ENCODE results near the gene NDST1. TPM values are rescaled to one million over a fixed set of nuclear protein-coding genes. Genes with fewer than 3 reads are reported as not detected.

Gene NDST1
- total and polyA plus RNA-seq, 10 of the 15 experiments (the other 5 are each of a cell fraction or from before 2014, with no cell fraction given), result 0.20 to 53.5 (median 12.9) TPM

DNA sequence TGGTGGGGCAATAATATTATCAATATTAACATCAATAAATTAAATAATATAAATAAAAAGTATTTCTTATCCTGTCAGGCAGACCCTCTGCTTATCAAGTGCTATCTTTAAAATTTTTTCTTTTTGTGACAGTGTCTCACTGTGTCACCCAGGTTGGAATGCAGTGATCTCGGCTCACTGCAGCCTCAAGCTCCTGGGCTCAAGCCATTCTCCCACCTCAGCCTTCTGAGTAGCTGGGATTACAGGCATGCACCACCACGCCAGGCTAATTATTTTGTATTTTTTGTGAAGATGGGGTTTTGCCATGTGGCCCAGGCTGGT lies 53.2 kb downstream of the NDST1 start:
- Histone ChIP-seq H3K79me2 (ENCODE audit: control insufficient read depth, insufficient read depth, low read length) (no peaks in the 10 kb centered on the region), H3K4me1 (ENCODE audit: control insufficient read depth, insufficient read depth, low read length) (peaks cover 14% of the 10 kb centered on the region), H2AFZ (ENCODE audit: control insufficient read depth, low read depth, low read length) (no peak overlapping the region), H4K20me1 (ENCODE audit: control insufficient read depth, insufficient read depth) (no peaks in the 10 kb centered on the region), H3K4me3 (no peak overlapping the region), H3K27me3 (replicated peaks in 1 of 2; ENCODE audit: control insufficient read depth in 2 of 2, insufficient read depth in 2 of 2, low read length in 1 of 2) (no peaks in the 10 kb centered on the region), H3K36me3 (ENCODE audit: control insufficient read depth in 2 of 2, insufficient read depth in 2 of 2, low read length in 1 of 2) (no peaks in the 10 kb centered on the region; a peak in 1 of 4 replicates), H3K9ac (ENCODE audit: control insufficient read depth, insufficient read depth, low read length) (no peak overlapping the region), H3K9me3 (replicated peaks; ENCODE audit: control insufficient read depth, insufficient read depth, low read length) (no peaks in the 10 kb centered on the region), H3K4me2 (ENCODE audit: control insufficient read depth, insufficient read depth) (no peak overlapping the region), H3K27ac (ENCODE audit: control insufficient read depth, insufficient read depth) (no peak overlapping the region)
- ChIA-PET SMC1A (ENCODE audit: uncharacterized antibody, unreplicated experiment) (interaction anchor here (0.9 to 8.2 kb wide), 23 partner anchors 8 to 604 kb away, joined by 3 to 61 read pairs (median 6); partner anchors contain the start of genes DCTN4, IRGM and RBM22), RAD21 (ENCODE audit: unreplicated experiment) (interaction anchor here (0.9 to 6.2 kb wide), 10 partner anchors 13 to 286 kb away, joined by 3 to 59 read pairs (median 6); partner anchors contain the start of genes IRGM and RBM22), CTCF (interaction anchor here (0.6 to 12.0 kb wide), 34 partner anchors 17 to 1145 kb away, joined by 3 to 236 read pairs (median 6); partner anchors contain the start of genes IRGM, MYOZ3, RBM22 and RPS14), POLR2A (interaction anchor here (1.5 to 2.4 kb wide), 2 partner anchors 140 to 285 kb away, joined by 4 to 8 read pairs; partner anchors contain the start of genes IRGM and RBM22)
- TF ChIP-seq, protein P1, sequence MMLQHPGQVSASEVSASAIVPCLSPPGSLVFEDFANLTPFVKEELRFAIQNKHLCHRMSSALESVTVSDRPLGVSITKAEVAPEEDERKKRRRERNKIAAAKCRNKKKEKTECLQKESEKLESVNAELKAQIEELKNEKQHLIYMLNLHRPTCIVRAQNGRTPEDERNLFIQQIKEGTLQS (IDR thresholded peaks at IDR 0.05; ENCODE audit: borderline replicate concordance, extremely low read depth, low read depth, low read length), result no peak
- TF ChIP-seq NR2F1 (conservative IDR thresholded peaks at IDR 0.05), result no peak
- DNase-seq (ENCODE audit: low read depth, low spot score) (no peak), FAIRE-seq (no peak), ATAC-seq (peak; percentile 9)
- BruUV-seq (replicated peaks), result no TSS peak
- intact Hi-C loops (cut with micrococcal nuclease; ENCODE audit: unreplicated experiment), result loop anchor here (1.0 to 5.0 kb wide), 5 partner anchors 95 to 604 kb away; partner anchors contain the start of genes RBM22 and SMIM3
- in situ Hi-C loops (cut with MboI), result loop anchor here (5.0 kb wide), 2 partner anchors 91 to 286 kb away; partner anchors contain the start of gene IRGM
- 50% methylated on average over 2 of the region's 2 CpGs for WGBS (ENCODE audit: insufficient coverage, insufficient replicate concordance, low lambda C conversion rate, missing lambda C conversion rate)

DNA sequence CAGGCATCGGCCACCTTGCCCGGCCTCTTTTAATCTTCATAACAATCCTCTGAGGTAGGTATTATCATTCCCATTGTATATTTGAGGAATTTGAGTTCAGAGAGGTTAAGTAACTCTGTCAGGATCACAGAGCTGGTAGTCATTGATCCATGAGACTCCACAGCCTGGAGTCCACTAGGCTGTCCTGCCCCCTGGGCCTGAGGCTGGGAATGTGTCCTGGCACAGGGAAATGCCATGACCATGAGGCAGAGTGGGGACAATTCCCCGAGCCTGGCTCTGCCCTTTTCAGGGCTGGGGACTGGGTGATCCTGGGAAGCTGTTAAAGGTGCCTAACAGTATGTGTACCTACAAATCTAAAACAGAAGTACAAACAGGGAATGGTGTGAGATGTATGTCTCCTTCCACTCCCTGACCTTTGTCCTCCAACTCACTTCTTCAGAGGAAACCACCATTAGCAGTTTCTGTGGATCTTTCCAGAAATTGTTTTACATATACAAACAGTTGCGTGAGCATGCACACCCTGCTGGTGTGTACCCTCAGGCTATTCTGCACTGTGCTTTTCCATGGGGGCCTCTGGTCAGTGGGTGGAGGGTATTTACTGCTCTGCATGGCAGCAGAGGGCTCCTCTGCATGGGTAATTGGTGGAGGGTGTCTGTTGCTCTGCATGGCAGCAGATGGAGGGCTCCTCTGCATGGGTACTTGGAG lies 53.8 kb downstream of the NDST1 start:
- WGBS (ENCODE audit: insufficient coverage, insufficient replicate concordance, low lambda C conversion rate, missing lambda C conversion rate), result 54% methylated on average over 4 of the region's 4 CpGs
- no peaks in the 10 kb centered on the region for H3K9me3 ChIP-seq (replicated peaks; ENCODE audit: control insufficient read depth, insufficient read depth, low read length)
- no peak overlapping the region for H3K9ac ChIP-seq (ENCODE audit: control insufficient read depth, insufficient read depth, low read length)
- no peaks in the 10 kb centered on the region for H3K27me3 ChIP-seq (replicated peaks in 1 of 2; ENCODE audit: control insufficient read depth in 2 of 2, insufficient read depth in 2 of 2, low read length in 1 of 2)
- in situ Hi-C loops (cut with MboI) (loop anchor here (5.0 kb wide), 2 partner anchors 91 to 286 kb away; partner anchors contain the start of gene IRGM), intact Hi-C loops (cut with micrococcal nuclease; ENCODE audit: unreplicated experiment) (loop anchor here (1.0 to 5.0 kb wide), 6 partner anchors 95 to 603 kb away; partner anchors contain the start of genes RBM22 and SMIM3)
- no peak for DNase-seq (ENCODE audit: low read depth, low spot score)
- H4K20me1 ChIP-seq (ENCODE audit: control insufficient read depth, insufficient read depth), result no peaks in the 10 kb centered on the region
- CTCF ChIA-PET, result interaction anchor here (0.6 to 12.0 kb wide), 27 partner anchors 13 to 936 kb away, joined by 3 to 236 read pairs (median 6); partner anchors contain the start of genes IRGM, MYOZ3, RBM22 and SMIM3
- no TSS peak for BruUV-seq (replicated peaks)
- no peak overlapping the region for H3K4me2 ChIP-seq (ENCODE audit: control insufficient read depth, insufficient read depth)
- no peaks in the 10 kb centered on the region for H3K36me3 ChIP-seq (ENCODE audit: control insufficient read depth in 2 of 2, insufficient read depth in 2 of 2, low read length in 1 of 2)
- H2AFZ ChIP-seq (ENCODE audit: control insufficient read depth, low read depth, low read length), result no peak overlapping the region
- ATAC-seq, result no peak
- FAIRE-seq, result no peak
- no peaks in the 10 kb centered on the region for H3K79me2 ChIP-seq (ENCODE audit: control insufficient read depth, insufficient read depth, low read length)
- POLR2A ChIA-PET, result interaction anchor here (0.5 to 2.4 kb wide), 2 partner anchors 11 to 285 kb away, joined by 3 to 8 read pairs; partner anchors contain the start of gene IRGM
- no peak overlapping the region for H3K4me3 ChIP-seq
- H3K27ac ChIP-seq (ENCODE audit: control insufficient read depth, insufficient read depth), result no peak overlapping the region
- H3K4me1 ChIP-seq (ENCODE audit: control insufficient read depth, insufficient read depth, low read length), result peaks cover 9% of the 10 kb centered on the region
- RAD21 ChIA-PET (ENCODE audit: unreplicated experiment), result interaction anchor here (0.7 to 5.2 kb wide), 10 partner anchors 64 to 285 kb away, joined by 3 to 56 read pairs (median 4); partner anchors contain the start of genes IRGM, MYOZ3 and RBM22
- SMC1A ChIA-PET (ENCODE audit: uncharacterized antibody, unreplicated experiment), result interaction anchor here (0.7 to 8.2 kb wide), 14 partner anchors 24 to 603 kb away, joined by 3 to 61 read pairs (median 4); partner anchors contain the start of genes IRGM and RBM22
- TF ChIP-seq NFXL1 (IDR thresholded peaks at IDR 0.05; ENCODE audit: borderline replicate concordance) (no peak), EZH2 (IDR thresholded peaks at IDR 0.05; ENCODE audit: borderline replicate concordance, control insufficient read depth, low read depth, low read length) (no peak), NR2F1 (conservative IDR thresholded peaks at IDR 0.05) (no peak), PAX5 (IDR thresholded peaks at IDR 0.05; ENCODE audit: borderline replicate concordance, low read depth, low read length) (no peak), SREBF2 (IDR thresholded peaks at IDR 0.05; ENCODE audit: low read length) (no peak), NFYB (IDR thresholded peaks at IDR 0.05; ENCODE audit: insufficient read depth, low read depth, low read length) (no peak)
- TF ChIP-seq, protein P2, sequence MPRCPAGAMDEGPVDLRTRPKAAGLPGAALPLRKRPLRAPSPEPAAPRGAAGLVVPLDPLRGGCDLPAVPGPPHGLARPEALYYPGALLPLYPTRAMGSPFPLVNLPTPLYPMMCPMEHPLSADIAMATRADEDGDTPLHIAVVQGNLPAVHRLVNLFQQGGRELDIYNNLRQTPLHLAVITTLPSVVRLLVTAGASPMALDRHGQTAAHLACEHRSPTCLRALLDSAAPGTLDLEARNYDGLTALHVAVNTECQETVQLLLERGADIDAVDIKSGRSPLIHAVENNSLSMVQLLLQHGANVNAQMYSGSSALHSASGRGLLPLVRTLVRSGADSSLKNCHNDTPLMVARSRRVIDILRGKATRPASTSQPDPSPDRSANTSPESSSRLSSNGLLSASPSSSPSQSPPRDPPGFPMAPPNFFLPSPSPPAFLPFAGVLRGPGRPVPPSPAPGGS (IDR thresholded peaks at IDR 0.05; ENCODE audit: borderline replicate concordance, insufficient read depth, low read depth, low read length, poor library complexity, severe bottlenecking), result no peak

Data from GM12878 (cell line).